HG03442 (cell line): ENCODE results near the gene ACACB.

Experiments used
- ATAC-seq: cut with Tn5 transposase; IDR thresholded peaks from one replicate; pipeline ENCODE4 v1.9.1; 2021; ENCODE audit warnings: mild to moderate bottlenecking, moderate library complexity; ENCODE audit not compliant: unreplicated experiment

Gene ACACB

GRCh38 chr12:109203480-109203879 is 87.1 kb downstream of the ACACB start:
- no peak for ATAC-seq

GRCh38 chr12:109209082-109209481 is 92.7 kb downstream of the ACACB start:
- no peak for ATAC-seq

- no peak for ATAC-seq
These were observed 96.2 kb downstream of the ACACB start for GRCh38 chr12:109212460-109213115.

DNA sequence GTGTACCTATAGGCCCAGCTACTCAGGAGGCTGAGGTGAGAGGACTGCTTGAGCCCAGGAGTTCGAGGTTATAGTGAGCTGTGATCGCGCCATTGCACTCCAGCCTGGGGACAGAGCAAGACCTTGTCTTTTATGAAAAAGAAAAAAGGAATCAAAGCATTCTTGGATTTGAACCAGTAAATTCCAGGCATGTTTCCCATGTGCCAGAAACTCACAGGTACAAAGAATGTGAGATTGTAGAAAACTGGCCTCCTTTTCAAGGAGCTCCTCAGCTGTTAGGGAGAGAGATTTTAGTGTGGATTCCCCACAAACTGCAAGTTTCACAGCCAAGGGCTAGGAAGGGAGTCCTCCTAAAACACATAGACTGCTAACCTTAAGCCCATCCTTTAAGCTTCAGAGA is 97.7 kb downstream of the ACACB start:
- no peak for ATAC-seq

DNA sequence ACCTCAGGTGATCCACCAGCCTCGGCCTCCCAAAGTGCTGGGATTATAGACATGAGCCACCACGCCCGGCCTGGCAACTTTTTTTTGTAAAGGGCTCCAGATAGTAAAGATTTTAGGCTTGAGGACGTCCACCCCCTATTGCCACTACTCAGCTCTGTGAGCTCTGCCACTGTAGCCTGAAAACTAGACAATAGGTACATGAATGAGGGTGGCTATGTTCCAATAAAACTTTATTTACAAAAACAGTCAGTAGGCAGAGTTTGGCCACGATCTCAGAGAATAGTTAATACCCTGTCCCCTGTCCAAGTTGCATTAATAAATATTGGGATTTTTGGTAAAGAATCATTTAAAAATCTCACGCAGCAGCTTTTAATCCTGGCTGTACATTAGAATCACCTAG is 102.6 kb downstream of the ACACB start:
- ATAC-seq, result no peak

GRCh38 chr12:109219938-109220337 is 103.6 kb downstream of the ACACB start:
- ATAC-seq, result no peak

- no peak for ATAC-seq
These were observed 105.0 kb downstream of the ACACB start for GRCh38 chr12:109221277-109221931.

DNA sequence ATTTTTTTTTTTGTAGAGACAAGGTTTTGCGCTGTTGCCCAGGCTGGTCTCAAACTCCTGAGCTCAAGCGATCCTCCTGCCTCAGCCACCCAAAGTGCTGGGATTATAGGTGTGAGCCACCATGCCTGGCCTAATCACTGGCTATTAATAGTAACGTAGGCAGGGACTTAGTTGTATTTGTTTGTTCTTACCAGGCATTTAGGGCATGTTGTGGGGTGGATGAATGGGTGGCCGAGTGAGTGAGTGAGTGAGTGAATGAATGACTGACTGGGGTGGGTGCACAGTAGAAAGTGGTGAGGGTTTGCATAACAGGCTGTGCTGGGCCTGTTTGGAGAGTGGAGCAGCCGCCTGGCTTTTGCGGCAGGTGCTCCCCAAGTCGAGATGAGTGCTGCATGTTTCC is 105.7 kb downstream of the ACACB start:
- ATAC-seq, result no peak

- no peak for ATAC-seq
These were observed 106.1 kb downstream of the ACACB start for GRCh38 chr12:109222496-109222895.

- ATAC-seq, result no peak
These were observed 106.8 kb downstream of the ACACB start for GRCh38 chr12:109223211-109223610.

DNA sequence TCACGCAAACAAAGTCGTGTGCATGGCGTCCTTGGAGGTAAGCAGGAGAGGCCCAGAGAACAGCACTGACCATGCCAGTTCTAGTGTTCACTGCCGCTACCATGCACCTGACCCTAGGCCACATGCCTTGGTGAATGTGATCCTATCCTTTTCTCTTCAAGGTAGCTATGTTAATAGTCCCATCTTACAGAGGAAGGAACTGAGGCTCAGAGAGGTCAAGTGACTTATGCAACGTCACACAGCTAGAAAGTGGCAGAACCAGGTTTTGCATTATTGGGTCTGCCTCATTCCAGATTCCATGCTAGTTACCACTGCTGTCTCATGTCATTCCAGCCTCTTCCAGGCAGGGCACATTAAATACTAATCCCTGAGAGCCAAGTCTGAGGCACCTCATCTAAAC is 107.5 kb downstream of the ACACB start:
- no peak for ATAC-seq

DNA sequence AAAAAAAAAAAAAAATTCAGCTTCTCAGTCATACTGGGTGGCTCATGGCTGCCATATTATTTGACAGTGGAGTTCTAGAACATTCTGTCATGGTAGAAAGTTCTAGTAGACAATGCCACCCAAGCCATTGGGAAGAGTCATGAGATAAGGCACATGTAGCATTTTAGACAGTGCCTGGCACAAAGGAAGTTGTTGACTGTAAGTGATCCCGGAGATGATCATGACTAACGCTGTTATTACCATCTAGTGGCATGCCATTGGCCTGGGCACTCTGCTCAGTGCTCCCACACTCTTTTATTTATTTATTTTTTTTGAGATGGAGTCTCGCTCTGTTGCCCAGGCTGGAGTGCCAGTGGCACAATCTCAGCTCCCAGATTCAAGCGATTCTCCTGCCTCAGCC is 112.3 kb downstream of the ACACB start:
- no peak for ATAC-seq

- no peak for ATAC-seq
These were observed 113.8 kb downstream of the ACACB start for GRCh38 chr12:109230193-109230592.

- no peak for ATAC-seq
These were observed 116.3 kb downstream of the ACACB start for GRCh38 chr12:109232731-109233130.

DNA sequence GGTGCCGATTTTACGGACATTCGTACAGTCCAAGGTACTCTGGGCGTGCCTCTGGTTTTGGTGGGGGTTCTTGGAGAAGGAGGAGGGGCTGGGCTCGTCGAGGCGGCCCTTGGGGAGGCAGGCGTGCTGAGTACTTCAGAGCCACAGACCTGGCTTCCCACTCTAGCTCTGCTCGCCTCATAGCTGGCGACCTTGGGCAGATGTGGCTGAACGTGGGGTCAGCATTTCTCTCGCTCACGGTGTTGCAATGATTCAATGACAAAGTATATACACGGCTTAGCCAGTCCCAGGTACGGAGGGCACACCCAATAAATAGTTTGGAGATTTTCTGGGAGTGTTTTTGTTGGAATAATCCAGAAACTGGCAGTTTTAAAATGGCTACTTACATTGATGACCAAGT is 117.6 kb downstream of the ACACB start:
- ATAC-seq, result no peak

DNA sequence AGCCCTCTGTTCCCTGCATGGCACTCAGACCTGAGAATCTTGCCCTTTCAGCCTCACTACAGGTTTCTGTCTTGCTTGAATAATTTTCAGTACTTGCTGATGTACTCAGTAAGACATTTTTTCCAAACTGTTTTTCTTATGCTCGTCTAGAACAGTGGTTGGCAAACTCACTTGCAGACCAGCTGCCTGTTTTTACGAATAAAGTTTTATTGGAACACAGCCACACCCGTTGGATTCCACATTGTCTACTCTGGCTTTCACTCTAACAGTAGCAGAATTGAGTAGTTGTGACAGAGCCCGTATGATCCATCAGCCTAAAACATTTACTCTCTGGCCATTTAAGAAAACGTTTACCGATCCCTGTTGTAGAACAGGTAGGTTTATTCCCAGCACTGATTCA is 119.9 kb downstream of the ACACB start:
- no peak for ATAC-seq

GRCh38 chr12:109239179-109239578 is 122.8 kb downstream of the ACACB start:
- no peak for ATAC-seq

GRCh38 chr12:109239691-109240090 is 123.3 kb downstream of the ACACB start:
- no peak for ATAC-seq

DNA sequence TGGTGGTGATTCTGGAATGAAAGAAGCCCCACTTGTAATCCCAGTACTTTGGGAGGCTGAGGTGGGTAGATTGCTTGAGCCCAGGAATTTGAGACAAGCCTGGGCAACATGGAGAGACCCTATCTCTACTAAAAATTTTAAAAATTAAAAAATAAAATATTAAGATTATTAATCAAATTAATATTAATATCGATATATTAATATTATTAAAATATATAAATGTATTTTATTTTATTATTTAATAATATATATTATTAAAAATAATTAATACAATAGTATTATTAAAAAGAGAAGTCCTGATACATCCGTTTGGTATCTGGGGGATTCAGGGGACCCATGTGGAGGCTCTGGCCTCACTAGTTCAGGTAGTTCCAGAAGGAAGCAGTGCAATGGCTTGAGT is 124.0 kb downstream of the ACACB start:
- ATAC-seq, result no peak

- ATAC-seq, result no peak
These were observed 125.5 kb downstream of the ACACB start for GRCh38 chr12:109241936-109242335.

DNA sequence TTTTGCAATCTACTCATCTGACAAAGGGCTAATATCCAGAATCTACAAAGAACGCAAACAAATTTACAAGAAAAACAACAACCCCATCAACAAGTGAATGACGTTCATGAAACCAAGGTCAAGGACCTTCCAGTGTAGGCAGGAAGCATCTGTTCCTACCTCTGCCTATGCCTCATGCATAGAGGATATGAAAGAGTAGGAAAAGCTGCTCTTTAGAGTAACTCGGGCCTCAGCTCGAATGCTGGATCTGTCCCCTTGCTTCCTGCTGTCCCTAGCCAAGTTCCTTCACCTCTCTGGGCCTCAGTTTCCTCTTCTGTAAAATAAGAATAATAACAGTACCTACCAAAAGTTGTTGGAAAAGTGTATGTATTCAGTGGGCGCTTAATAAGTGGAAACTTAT is 127.7 kb downstream of the ACACB start:
- no peak for ATAC-seq

GRCh38 chr12:109246221-109246620 is 129.8 kb downstream of the ACACB start:
- ATAC-seq, result no peak
